HG03520 (cell line): ENCODE data around the gene DNAJB4.
"Not testable (repeated sequence)": the region's sequence is repeated elsewhere in the genome, so short reads cannot be mapped to it uniquely, and the experiment has no call there.

Source experiments
- ATAC-seq: cut with Tn5 transposase; IDR thresholded peaks from one replicate; pipeline ENCODE4 v1.9.1; 2021; ENCODE audit warnings: mild to moderate bottlenecking, moderate library complexity; ENCODE audit not compliant: unreplicated experiment

Gene DNAJB4

DNA sequence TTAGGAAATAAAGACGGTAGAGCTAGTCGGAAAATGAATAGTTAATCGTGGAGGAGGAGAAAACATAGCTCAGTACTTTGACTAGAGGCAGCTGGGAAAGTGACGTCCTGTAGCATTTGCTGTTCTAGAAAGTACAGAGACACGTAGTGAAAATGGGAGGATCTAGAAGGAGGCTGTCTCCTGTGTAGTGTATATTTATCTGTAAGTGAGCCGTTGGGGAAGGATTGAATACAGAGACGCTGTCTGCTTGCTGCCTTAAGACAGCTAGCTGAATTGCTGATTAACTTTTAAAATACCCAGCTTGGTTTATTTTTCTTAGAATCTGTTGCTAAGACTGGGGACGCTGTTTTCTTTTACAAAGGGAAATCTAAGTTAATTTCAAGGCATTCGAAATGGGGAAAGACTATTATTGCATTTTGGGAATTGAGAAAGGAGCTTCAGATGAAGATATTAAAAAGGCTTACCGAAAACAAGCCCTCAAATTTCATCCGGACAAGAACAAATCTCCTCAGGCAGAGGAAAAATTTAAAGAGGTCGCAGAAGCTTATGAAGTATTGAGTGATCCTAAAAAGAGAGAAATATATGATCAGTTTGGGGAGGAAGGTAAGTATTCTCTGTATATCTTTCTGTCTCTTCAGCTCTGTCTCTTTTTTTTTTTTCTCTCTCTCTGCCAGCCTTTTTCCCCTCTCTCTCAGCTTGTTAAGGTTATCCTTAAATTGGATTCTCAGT is at the start of gene DNAJB4:
Gene DNAJB4, plus strand, starts transcription at position 221 of the 729 bp plus-strand sequence. Its CDS starts 172 bp downstream, at position 393.
- peak; percentile 99 for ATAC-seq

DNA sequence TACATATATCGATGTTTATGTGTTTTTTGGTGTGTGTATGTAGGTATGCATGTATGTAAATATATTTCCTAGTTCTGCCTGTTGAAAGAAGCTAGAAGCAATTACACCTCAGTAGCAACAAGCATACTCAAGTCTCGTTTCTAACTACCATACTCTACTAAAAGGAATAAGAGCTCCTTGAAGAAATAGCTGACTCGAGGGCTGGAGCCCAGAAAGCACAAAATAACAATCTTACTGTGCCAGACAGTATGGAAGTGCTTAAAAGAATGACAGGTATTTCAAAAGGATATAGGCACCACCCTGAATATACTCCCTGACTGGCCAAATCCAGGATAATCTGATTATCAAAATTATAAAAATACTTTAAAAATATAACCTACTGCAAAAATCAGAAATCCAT is 49.0 kb upstream of the DNAJB4 start:
- no peak for ATAC-seq

- no peak for ATAC-seq
Measured at GRCh38 chr1:77956464-77956863, 48.3 kb upstream of the DNAJB4 start.

DNA sequence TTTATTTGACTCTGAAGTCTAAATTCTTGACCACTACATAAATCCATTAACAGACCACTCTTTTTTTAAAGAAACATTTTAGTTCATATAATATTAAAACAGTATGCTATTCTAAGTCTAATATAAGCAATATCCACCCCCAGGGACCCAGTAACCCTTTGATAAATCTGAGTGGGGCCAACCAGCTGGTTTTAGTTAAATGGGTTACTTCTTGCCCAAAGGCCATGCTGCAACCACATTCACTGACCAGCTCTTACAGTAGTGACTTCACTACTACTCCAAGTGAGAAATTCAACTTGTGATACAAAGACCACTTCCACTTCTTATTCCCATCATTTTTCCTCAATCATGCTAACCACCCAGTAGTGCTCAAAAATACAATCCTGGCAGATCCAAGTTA is 46.3 kb upstream of the DNAJB4 start:
- no peak for ATAC-seq

- ATAC-seq = no peak
Measured at GRCh38 chr1:77958850-77959249, 45.9 kb upstream of the DNAJB4 start.

DNA sequence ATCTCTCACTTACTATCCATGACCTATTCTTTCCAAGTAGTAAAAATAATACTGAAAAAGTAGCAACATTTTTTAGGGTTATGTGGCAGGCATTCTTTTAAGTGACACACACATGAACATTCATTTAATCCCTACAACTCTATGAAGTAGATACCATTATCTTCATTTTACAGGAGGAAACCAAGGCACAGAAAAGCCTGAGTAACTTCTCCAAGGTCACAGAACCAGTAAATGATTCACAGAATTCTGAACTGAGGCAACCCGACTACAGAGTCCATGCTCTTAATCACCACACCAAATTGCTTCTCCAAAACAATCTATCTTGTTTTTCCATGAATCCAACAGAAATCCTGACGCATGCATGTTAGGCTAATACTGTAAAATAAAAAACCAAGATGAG is 43.3 kb upstream of the DNAJB4 start:
- ATAC-seq = no peak

- no peak for ATAC-seq
Measured at GRCh38 chr1:77966291-77966690, 38.4 kb upstream of the DNAJB4 start.

GRCh38 chr1:77970192-77970591 is 34.5 kb upstream of the DNAJB4 start:
- ATAC-seq = no peak

GRCh38 chr1:77972080-77972479 is 32.7 kb upstream of the DNAJB4 start:
- no peak for ATAC-seq

DNA sequence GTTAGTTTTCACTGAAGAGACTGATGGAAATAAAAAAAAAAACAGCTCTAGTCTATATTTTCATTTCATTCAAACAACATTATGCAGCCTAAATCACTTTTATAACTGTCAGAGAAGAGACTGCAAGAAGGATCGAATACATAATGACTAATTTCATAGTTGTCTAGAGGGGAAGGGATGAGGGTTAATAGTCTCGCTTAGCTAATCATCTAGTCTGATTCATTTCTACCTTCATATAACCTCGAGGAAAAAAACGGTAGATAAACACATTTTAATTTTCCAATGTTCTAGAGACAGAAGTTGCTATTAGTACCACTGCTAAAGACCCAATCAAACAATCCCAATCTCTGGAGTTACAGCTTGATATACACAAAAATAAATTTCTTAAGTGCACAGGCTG is 29.4 kb upstream of the DNAJB4 start:
- ATAC-seq = no peak

GRCh38 chr1:77975907-77976306 is 28.8 kb upstream of the DNAJB4 start:
- no peak for ATAC-seq

- no peak for ATAC-seq
Measured at GRCh38 chr1:77976433-77977076, 28.2 kb upstream of the DNAJB4 start.

- peak; percentile 0 for ATAC-seq
Measured at GRCh38 chr1:77977989-77978292, 26.8 kb upstream of the DNAJB4 start.

DNA sequence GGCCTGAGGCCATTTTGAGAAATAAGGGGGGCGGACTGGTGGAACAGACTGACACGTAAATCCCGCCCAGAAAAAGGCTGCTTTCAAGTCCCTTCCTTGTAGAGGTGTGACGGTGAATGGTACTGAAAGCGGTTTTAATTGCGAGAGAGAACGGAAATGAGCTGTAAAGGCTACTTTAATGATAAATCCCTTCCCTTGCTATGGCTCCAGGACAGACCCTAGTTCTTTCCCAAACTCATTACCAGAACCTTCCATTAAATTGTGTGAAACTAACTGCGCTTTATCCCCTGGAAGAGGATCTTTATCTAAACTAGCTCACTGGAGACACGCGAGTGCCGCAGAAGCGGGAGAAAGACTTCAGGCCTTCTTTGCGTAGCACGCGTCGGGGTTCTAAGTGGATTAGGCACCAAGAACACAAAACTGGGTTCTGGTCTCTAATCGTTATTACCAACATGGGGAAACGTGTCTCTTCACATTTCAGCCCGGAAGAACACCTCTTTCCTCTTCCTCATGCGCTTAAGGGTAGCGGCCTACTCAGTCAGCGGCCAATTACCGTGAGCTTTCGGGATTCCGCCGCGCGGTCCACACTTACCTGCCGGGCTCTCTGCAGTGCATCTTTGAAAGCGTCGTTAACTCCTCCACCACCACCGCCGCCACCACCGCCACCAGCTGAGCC is 26.3 kb upstream of the DNAJB4 start:
- peak; percentile 63 for ATAC-seq

GRCh38 chr1:77978969-77979876 is 25.5 kb upstream of the DNAJB4 start, which contains the start of gene FUBP1:
Gene FUBP1, minus strand, starts transcription at chr1:77979072. Its CDS starts 68 bp downstream, at chr1:77979004.
- ATAC-seq = peak; percentile 70

DNA sequence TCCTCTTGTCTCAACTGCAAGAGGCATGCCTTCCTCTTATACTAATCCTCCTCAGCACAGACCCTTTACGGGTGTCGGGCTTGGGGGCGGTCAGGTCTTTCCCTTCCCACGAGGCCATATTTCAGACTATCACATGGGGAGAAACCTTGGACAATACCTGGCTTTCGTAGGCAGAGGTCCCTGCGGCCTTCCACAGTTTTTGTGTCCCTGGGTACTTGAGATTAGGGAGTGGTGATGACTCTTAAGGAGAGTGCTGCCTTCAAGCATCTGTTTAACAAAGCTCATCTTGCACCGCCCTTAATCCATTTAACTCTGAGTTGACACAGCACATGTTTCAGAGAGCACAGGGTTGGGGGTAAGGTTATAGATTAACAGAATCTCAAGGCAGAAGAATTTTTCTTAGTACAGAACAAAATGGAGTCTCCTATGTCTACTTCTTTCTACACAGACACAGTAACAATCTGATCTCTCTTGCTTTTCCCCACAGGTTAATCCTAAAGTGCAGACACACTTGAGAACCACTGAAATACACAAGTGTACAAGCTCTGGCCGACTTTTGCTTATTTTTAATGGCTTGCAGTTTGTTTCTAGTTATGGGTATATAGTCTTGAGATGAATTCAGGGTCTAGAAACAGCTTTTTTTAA is 21.3 kb upstream of the DNAJB4 start:
- ATAC-seq = not testable (repeated sequence)

- no peak for ATAC-seq
Measured at GRCh38 chr1:77983997-77984355, 20.8 kb upstream of the DNAJB4 start.

DNA sequence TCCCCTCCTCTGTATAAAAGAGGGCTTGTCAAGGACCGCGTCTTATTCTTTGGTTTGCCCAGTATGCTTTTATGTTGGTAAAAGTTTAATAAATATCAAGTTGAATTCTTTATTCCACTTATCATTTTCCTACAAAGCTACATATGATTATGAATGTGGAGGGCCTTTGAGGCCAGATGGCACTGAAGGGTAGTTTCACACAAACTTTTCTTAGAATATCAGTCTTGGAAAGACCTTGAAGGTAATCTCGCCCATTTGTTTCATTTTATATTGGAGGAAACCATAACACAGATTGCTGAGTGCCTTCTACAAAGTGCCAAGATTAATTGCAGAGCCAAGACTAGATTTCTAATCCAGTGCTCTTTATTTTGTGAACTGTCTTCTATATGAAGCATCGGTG is 20.1 kb upstream of the DNAJB4 start:
- no peak for ATAC-seq

GRCh38 chr1:77986810-77987209 is 17.9 kb upstream of the DNAJB4 start:
- ATAC-seq = no peak

- no peak for ATAC-seq
Measured at GRCh38 chr1:77987919-77988318, 16.8 kb upstream of the DNAJB4 start.

DNA sequence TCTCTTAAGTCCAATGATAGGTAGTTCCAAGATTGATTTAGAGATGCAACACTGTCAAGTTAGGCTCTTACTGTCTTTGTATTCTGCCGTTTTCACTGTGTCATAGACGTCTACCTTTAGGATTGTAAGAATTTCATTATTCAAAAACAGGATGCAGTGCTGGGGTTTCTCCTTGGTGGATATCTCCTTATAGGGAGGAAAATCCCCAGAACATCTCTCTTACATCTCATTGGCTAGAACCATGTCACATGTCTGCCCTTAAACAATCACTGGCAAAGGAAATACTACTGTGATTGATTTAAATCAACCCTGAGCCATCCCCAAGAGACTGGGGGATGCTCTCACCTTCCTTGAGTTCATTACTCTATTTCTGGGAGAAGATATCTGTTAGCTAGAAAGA is 15.0 kb upstream of the DNAJB4 start:
- ATAC-seq = no peak
